ENCODE results near the gene BTN1A1. TPM values are rescaled to one million over a fixed set of nuclear protein-coding genes. Genes with fewer than 3 reads are reported as not detected.

Gene BTN1A1
- total RNA-seq, 1 experiment from 2014 or later = not detected

GRCh38 chr6:26493258-26493657, 6.8 kb upstream of the BTN1A1 start:
- intact Hi-C loops (cut with micrococcal nuclease) = no loop called here
- ChIA-PET CTCF (interaction anchor here (0.7 kb wide), 1 partner anchor 1270 kb away, joined by 3 read pairs; no protein-coding TSS in a partner anchor), POLR2A (interaction anchor here (0.5 kb wide), 1 partner anchor 1373 kb away, joined by 5 read pairs; no protein-coding TSS in a partner anchor)
- no peak overlapping the region for H3K4me3 Mint-ChIP-seq (ENCODE audit: unreplicated experiment)
- H3K4me1 Mint-ChIP-seq (ENCODE audit: insufficient read depth, unreplicated experiment) = no peaks in the 10 kb centered on the region
- peaks cover 7% of the 10 kb centered on the region for H3K36me3 Mint-ChIP-seq (ENCODE audit: insufficient read depth, unreplicated experiment)
- DNase-seq (ENCODE audit: unreplicated experiment) = no peak
- no peaks in the 10 kb centered on the region for H3K27me3 Mint-ChIP-seq (ENCODE audit: insufficient read depth, unreplicated experiment)
- H3K27ac Mint-ChIP-seq (ENCODE audit: low read depth, unreplicated experiment) = no peak overlapping the region
- no peak for TF ChIP-seq CTCF (IDR thresholded peaks at IDR 0.05; ENCODE audit: unreplicated experiment)
- H3K9me3 Mint-ChIP-seq (ENCODE audit: unreplicated experiment) = no peaks in the 10 kb centered on the region
- BruUV-seq (replicated peaks) = no TSS peak

GRCh38 chr6:26494117-26494516, 6.0 kb upstream of the BTN1A1 start:
- H3K27ac Mint-ChIP-seq (ENCODE audit: low read depth, unreplicated experiment) = no peak overlapping the region
- BruUV-seq (replicated peaks) = no TSS peak
- POLR2A ChIA-PET = no interaction called here
- DNase-seq (ENCODE audit: unreplicated experiment) = no peak
- CTCF ChIA-PET = no interaction called here
- TF ChIP-seq CTCF (IDR thresholded peaks at IDR 0.05; ENCODE audit: unreplicated experiment) = no peak
- no peak overlapping the region for H3K4me3 Mint-ChIP-seq (ENCODE audit: unreplicated experiment)
- H3K4me1 Mint-ChIP-seq (ENCODE audit: insufficient read depth, unreplicated experiment) = no peaks in the 10 kb centered on the region
- H3K27me3 Mint-ChIP-seq (ENCODE audit: insufficient read depth, unreplicated experiment) = no peaks in the 10 kb centered on the region
- peaks cover 7% of the 10 kb centered on the region for H3K36me3 Mint-ChIP-seq (ENCODE audit: insufficient read depth, unreplicated experiment)
- H3K9me3 Mint-ChIP-seq (ENCODE audit: unreplicated experiment) = no peaks in the 10 kb centered on the region
- intact Hi-C loops (cut with micrococcal nuclease) = no loop called here

GRCh38 chr6:26495281-26495680, 4.8 kb upstream of the BTN1A1 start:
- no peaks in the 10 kb centered on the region for H3K4me1 Mint-ChIP-seq (ENCODE audit: insufficient read depth, unreplicated experiment)
- no peak for DNase-seq (ENCODE audit: unreplicated experiment)
- H3K9me3 Mint-ChIP-seq (ENCODE audit: unreplicated experiment) = no peaks in the 10 kb centered on the region
- H3K4me3 Mint-ChIP-seq (ENCODE audit: unreplicated experiment) = no peak overlapping the region
- intact Hi-C loops (cut with micrococcal nuclease) = no loop called here
- no peaks in the 10 kb centered on the region for H3K27me3 Mint-ChIP-seq (ENCODE audit: insufficient read depth, unreplicated experiment)
- peaks cover 5% of the 10 kb centered on the region for H3K36me3 Mint-ChIP-seq (ENCODE audit: insufficient read depth, unreplicated experiment)
- CTCF ChIA-PET = no interaction called here
- TF ChIP-seq CTCF (IDR thresholded peaks at IDR 0.05; ENCODE audit: unreplicated experiment) = no peak
- POLR2A ChIA-PET = no interaction called here
- no peak overlapping the region for H3K27ac Mint-ChIP-seq (ENCODE audit: low read depth, unreplicated experiment)
- no TSS peak for BruUV-seq (replicated peaks)

- ChIA-PET POLR2A (no interaction called here), CTCF (interaction anchor here (0.5 to 0.7 kb wide), 3 partner anchors 36 to 522 kb away, joined by 3 to 5 read pairs (median 3); no protein-coding TSS in a partner anchor)
- no TSS peak for BruUV-seq (replicated peaks)
- no peak for TF ChIP-seq CTCF (IDR thresholded peaks at IDR 0.05; ENCODE audit: unreplicated experiment)
- Mint-ChIP-seq H3K27me3 (ENCODE audit: insufficient read depth, unreplicated experiment) (no peaks in the 10 kb centered on the region), H3K4me1 (ENCODE audit: insufficient read depth, unreplicated experiment) (no peaks in the 10 kb centered on the region), H3K4me3 (ENCODE audit: unreplicated experiment) (no peak overlapping the region), H3K36me3 (ENCODE audit: insufficient read depth, unreplicated experiment) (no peaks in the 10 kb centered on the region), H3K9me3 (ENCODE audit: unreplicated experiment) (no peaks in the 10 kb centered on the region), H3K27ac (ENCODE audit: low read depth, unreplicated experiment) (no peak overlapping the region)
- no peak for DNase-seq (ENCODE audit: unreplicated experiment)
- intact Hi-C loops (cut with micrococcal nuclease) = no loop called here
Measured at GRCh38 chr6:26497610-26498009, 2.5 kb upstream of the BTN1A1 start.

Data from MCF 10A (cell line).